ENCODE measurements around the gene SKIL.

GRCh38 chr3:170331143-170331542 lies 26.4 kb upstream of the SKIL start:
- TF ChIP-seq NFIC (IDR thresholded peaks at IDR 0.05) (no peak), TCF12 (IDR thresholded peaks at IDR 0.05; ENCODE audit: low read depth) (no peak), CREB1 (IDR thresholded peaks at IDR 0.05; ENCODE audit: low read depth) (no peak), EGR1 (IDR thresholded peaks at IDR 0.05) (no peak), TAF1 (IDR thresholded peaks at IDR 0.05; ENCODE audit: low read depth) (no peak), RAD21 (IDR thresholded peaks at IDR 0.05; ENCODE audit: low read depth) (no peak), EP300 (IDR thresholded peaks at IDR 0.05; ENCODE audit: borderline replicate concordance) (no peak), ZBTB7A (IDR thresholded peaks at IDR 0.05; ENCODE audit: low read depth) (no peak)
